ENCODE data around the gene USE1.

The USE1 gene

GRCh38 chr19:17255150-17255621 lies 40.0 kb downstream of the USE1 start:
- TF ChIP-seq POLR2AphosphoS5 (IDR thresholded peaks at IDR 0.05; ENCODE audit: low read depth), result no peak
- no peak for TF ChIP-seq CTCF (IDR thresholded peaks at IDR 0.05; ENCODE audit: insufficient read depth, low read length)
- no peak for TF ChIP-seq GABPA (IDR thresholded peaks at IDR 0.05; ENCODE audit: low read depth)
- no peak for TF ChIP-seq SPI1 (IDR thresholded peaks at IDR 0.05; ENCODE audit: borderline replicate concordance, low read depth)
- no peak for TF ChIP-seq REST (IDR thresholded peaks at IDR 0.05; ENCODE audit: insufficient replicate concordance, low read depth)
- no peaks in the 10 kb centered on the region for H3K27me3 ChIP-seq (ENCODE audit: insufficient read depth, poor library complexity, severe bottlenecking)
- DNase-seq (ENCODE audit: low read depth in 1 of 2, low spot score in 1 of 2), result no peak
- no peak overlapping the region for H3K27ac ChIP-seq (replicated peaks)
- no peak overlapping the region for H3K4me3 ChIP-seq (replicated peaks; ENCODE audit: insufficient read depth, low read length)

GRCh38 chr19:17256130-17256529 lies 41.0 kb downstream of the USE1 start:
- Histone ChIP-seq H3K27ac (replicated peaks) (no peak overlapping the region), H3K4me3 (replicated peaks; ENCODE audit: insufficient read depth, low read length) (no peak overlapping the region), H3K27me3 (ENCODE audit: insufficient read depth, poor library complexity, severe bottlenecking) (no peaks in the 10 kb centered on the region)
- no peak for DNase-seq (ENCODE audit: low read depth in 1 of 2, low spot score in 1 of 2)
- TF ChIP-seq CTCF (IDR thresholded peaks at IDR 0.05; ENCODE audit: insufficient read depth, low read length) (no peak), SPI1 (IDR thresholded peaks at IDR 0.05; ENCODE audit: borderline replicate concordance, low read depth) (no peak), REST (IDR thresholded peaks at IDR 0.05; ENCODE audit: insufficient replicate concordance, low read depth) (no peak), POLR2AphosphoS5 (IDR thresholded peaks at IDR 0.05; ENCODE audit: low read depth) (no peak), GABPA (IDR thresholded peaks at IDR 0.05; ENCODE audit: low read depth) (no peak)

- Histone ChIP-seq H3K4me3 (replicated peaks; ENCODE audit: insufficient read depth, low read length) (no peak overlapping the region), H3K27ac (replicated peaks) (no peak overlapping the region), H3K27me3 (ENCODE audit: insufficient read depth, poor library complexity, severe bottlenecking) (no peaks in the 10 kb centered on the region)
- TF ChIP-seq GABPA (IDR thresholded peaks at IDR 0.05; ENCODE audit: low read depth), result no peak
- TF ChIP-seq REST (IDR thresholded peaks at IDR 0.05; ENCODE audit: insufficient replicate concordance, low read depth), result no peak
- no peak for TF ChIP-seq POLR2AphosphoS5 (IDR thresholded peaks at IDR 0.05; ENCODE audit: low read depth)
- TF ChIP-seq CTCF (IDR thresholded peaks at IDR 0.05; ENCODE audit: insufficient read depth, low read length), result no peak
- TF ChIP-seq SPI1 (IDR thresholded peaks at IDR 0.05; ENCODE audit: borderline replicate concordance, low read depth), result no peak
- DNase-seq (ENCODE audit: low read depth in 1 of 2, low spot score in 1 of 2), result no peak
Observed at GRCh38 chr19:17259118-17259780, 44.1 kb downstream of the USE1 start.
